IgD-negative memory B cell (primary cell): Measurements from ENCODE around the gene CCDC152. TPM values are rescaled to one million over a fixed set of nuclear protein-coding genes. Genes with fewer than 3 reads are reported as not detected.
"Not testable (repeated sequence)": the region's sequence is repeated elsewhere in the genome, so short reads cannot be mapped to it uniquely, and the experiment has no call there.

Experiments
- H3K27ac Mint-ChIP-seq, 3 donors: one replicate each; pipeline ENCODE4 v1.8.0; 2020 to 2022; ENCODE audit warnings: mild to moderate bottlenecking in 3 of 3, mixed read lengths in 3 of 3, moderate library complexity in 1 of 3
- H3K27me3 Mint-ChIP-seq: one replicate; pipeline ENCODE4 v1.8.0; 2021; ENCODE audit warnings: mixed read lengths
- H3K36me3 Mint-ChIP-seq: one replicate; pipeline ENCODE4 v1.8.0; 2020; ENCODE audit warnings: mild to moderate bottlenecking, mixed read lengths
- H3K4me1 Mint-ChIP-seq, 3 donors: one replicate each; pipeline ENCODE4 v1.8.0; 2020 to 2022; ENCODE audit warnings: mixed read lengths in 3 of 3, mild to moderate bottlenecking in 1 of 3
- H3K4me3 Mint-ChIP-seq, 4 donors: one replicate each; pipeline ENCODE4 v1.8.0; 2020 to 2022; ENCODE audit warnings: mild to moderate bottlenecking in 4 of 4, mixed read lengths in 4 of 4, moderate library complexity in 3 of 4
- H3K9me3 Mint-ChIP-seq, 3 donors: one replicate each; pipeline ENCODE4 v1.8.0; 2020 to 2021; ENCODE audit warnings: mixed read lengths in 3 of 3, mild to moderate bottlenecking in 1 of 3
- polyA plus RNA-seq: library from polyadenylated mRNA; unstranded; fragments of 300-500 nt; fragmentation: Illumina TruSeq; gene quantifications from one replicate; pipeline ENCODE4 v1.2.3, GENCODE V29; 2021

The CCDC152 gene
- polyA plus RNA-seq, 1 donor from 2014 or later, result 1.2 TPM

DNA sequence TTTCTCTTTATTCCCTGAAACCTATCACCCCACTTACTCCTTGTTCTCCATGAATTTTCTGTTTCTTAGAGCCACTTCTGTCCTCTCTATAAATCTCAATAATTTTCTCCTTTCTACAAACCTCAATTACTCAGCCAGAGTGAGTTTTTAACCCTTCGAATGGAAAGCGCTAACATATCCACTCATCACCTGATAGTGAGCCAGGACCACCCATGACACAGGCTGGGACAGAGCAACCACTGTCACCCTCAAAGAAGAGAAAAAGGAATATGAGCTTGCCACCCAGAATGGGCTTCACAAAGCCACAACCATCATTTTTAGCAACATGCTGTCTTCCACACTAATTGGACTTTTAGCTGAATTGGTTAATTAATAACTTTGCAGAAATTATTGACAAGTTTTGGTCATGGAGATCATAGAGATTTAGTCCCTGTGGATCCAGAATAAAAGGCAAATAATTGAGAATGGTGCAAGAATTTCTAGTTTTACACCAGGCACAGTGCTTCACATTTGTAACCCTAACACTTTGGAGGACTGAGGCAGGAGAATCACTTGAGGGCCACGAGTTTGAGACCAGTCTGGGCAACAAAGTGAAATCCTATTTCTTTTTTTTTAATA, 87.2 kb downstream of the CCDC152 start:
- Mint-ChIP-seq H3K27me3 (peaks cover 4% of the 10 kb centered on the region), H3K9me3 (no peaks in the 10 kb centered on the region), H3K27ac (no peak overlapping the region), H3K4me3 (no peak overlapping the region), H3K36me3 (no peaks in the 10 kb centered on the region), H3K4me1 (no peaks in the 10 kb centered on the region)

DNA sequence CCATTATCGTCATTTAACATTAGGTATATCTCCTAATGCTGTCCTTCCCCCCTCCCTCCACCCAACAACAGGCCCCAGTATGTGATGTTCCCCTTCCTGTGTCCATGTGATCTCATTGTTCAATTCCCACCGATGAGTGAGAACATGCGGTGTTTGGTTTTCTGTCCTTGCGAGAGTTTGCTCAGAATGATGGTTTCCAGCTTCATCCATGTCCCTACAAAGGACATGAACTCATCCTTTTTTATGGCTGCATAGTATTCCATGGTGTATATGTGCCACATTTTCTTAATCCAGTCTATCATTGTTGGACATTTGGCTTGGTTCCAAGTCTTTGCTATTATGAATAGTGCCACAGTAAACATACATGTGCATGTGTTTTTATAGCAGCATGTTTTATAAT, 87.8 kb downstream of the CCDC152 start:
- not testable (repeated sequence) for H3K9me3 Mint-ChIP-seq, H3K4me1 Mint-ChIP-seq

DNA sequence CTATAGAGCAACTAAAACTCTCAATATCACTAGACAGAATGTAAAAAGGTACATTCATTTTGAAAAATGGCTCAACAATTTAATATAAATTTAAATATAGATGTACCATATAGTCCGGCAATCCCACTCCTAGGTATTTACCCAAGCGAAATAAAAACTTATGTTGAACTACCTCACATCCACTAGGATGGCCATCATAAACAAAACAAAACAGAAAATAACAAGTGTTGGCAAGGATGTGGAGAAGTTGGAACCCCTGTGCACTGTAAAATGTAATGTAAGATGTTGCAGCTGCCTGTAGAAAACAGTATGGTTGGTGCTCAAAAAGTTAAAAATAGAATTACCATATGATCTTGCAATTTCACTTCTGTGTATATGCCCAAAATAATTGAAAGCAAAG, 91.9 kb downstream of the CCDC152 start:
- Mint-ChIP-seq H3K36me3 (peaks cover 1% of the 10 kb centered on the region), H3K9me3 (no peaks in the 10 kb centered on the region), H3K27me3 (peaks cover 2% of the 10 kb centered on the region), H3K27ac (no peak overlapping the region), H3K4me1 (no peaks in the 10 kb centered on the region), H3K4me3 (no peak overlapping the region)

More for the DNA sequence above, 87.8 kb downstream of the CCDC152 start:
- not testable (repeated sequence) for H3K27me3 Mint-ChIP-seq, H3K4me3 Mint-ChIP-seq, H3K27ac Mint-ChIP-seq, H3K36me3 Mint-ChIP-seq

DNA sequence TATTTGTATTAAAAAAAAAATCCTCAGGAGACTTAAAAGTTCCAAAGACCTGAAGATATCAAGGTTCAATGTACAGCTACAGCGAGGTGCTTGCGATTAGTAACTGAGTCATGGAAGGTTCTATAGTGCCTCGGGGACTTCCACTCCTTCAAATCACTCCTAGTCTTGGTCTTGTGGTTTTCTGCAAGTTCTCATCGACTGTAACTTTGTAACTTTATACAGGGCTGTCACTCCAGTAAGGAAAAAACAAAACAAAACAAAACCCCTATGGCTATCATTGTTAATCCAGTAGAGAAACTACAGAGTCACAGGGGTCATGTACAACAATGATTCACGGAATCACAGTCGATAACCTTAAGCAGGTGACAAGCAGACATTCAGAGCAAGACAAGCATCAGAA, 94.9 kb downstream of the CCDC152 start:
- Mint-ChIP-seq H3K27me3 (no peaks in the 10 kb centered on the region), H3K4me3 (no peak overlapping the region), H3K9me3 (no peaks in the 10 kb centered on the region), H3K4me1 (no peaks in the 10 kb centered on the region), H3K36me3 (peaks cover 1% of the 10 kb centered on the region), H3K27ac (no peak overlapping the region)

Other genes starting within 250 kb of the CCDC152 start
- not detected for gene SELENOP, start 55.1 kb downstream of the CCDC152 start, polyA plus RNA-seq